NCI-H2227 (cell line): ENCODE data around the gene FKBP10.

Experiments used
- DNase-seq: peaks from one replicate; lab custom pipeline; 2025; ENCODE audit not compliant: unreplicated experiment; lab: John Stamatoyannopoulos, UW

The FKBP10 gene

GRCh38 chr17:41782142-41782541, 30.7 kb upstream of the FKBP10 start:
- no peak for DNase-seq

GRCh38 chr17:41784207-41784744, 28.5 kb upstream of the FKBP10 start:
- no peak for DNase-seq

- peak; percentile 44 for DNase-seq
These were observed 27.5 kb upstream of the FKBP10 start for GRCh38 chr17:41785091-41785858.

- no peak for DNase-seq
These were observed 27.0 kb upstream of the FKBP10 start for GRCh38 chr17:41785859-41786226.

- peak; percentile 99 for DNase-seq
These were observed 26.4 kb upstream of the FKBP10 start, which contains the start of gene JUP for GRCh38 chr17:41786227-41787020. JUP (minus strand) TSS chr17:41786711; CDS start chr17:41771854, 14,857 bp downstream.

- DNase-seq: no peak
These were observed 25.8 kb upstream of the FKBP10 start for GRCh38 chr17:41787021-41787418.

GRCh38 chr17:41792845-41793783, 19.7 kb upstream of the FKBP10 start:
- DNase-seq: peak; percentile 59

GRCh38 chr17:41793784-41794539, 18.8 kb upstream of the FKBP10 start:
- DNase-seq: no peak

- no peak for DNase-seq
These were observed 18.2 kb upstream of the FKBP10 start for GRCh38 chr17:41794540-41794975.

GRCh38 chr17:41796121-41796895, 16.5 kb upstream of the FKBP10 start:
- DNase-seq: no peak

GRCh38 chr17:41797377-41797776, 15.4 kb upstream of the FKBP10 start:
- DNase-seq: no peak

- no peak for DNase-seq
These were observed 13.4 kb upstream of the FKBP10 start for GRCh38 chr17:41799366-41799765.

GRCh38 chr17:41800601-41801373, 12.0 kb upstream of the FKBP10 start:
- DNase-seq: peak; percentile 33

GRCh38 chr17:41801374-41802271, 11.2 kb upstream of the FKBP10 start:
- peak; percentile 87 for DNase-seq

- DNase-seq: no peak
These were observed 9.5 kb upstream of the FKBP10 start for GRCh38 chr17:41803049-41804020.

- DNase-seq: no peak
These were observed 5.9 kb upstream of the FKBP10 start for GRCh38 chr17:41806685-41807445.
